Caco-2 (cell line): ENCODE results near the gene PARD3B. TPM values are rescaled to one million over a fixed set of nuclear protein-coding genes. Genes with fewer than 3 reads are reported as not detected.
A peak's percentile ranks its signal among the peaks of the same experiment; 100 is the strongest.

ENCODE experiments used
- BruUV-seq: library from RNA; stranded (reverse); fragments of 400-500 nt; replicated peaks from 2 replicates; lab custom pipeline; 2021; lab: Mats Ljungman, UMichigan
- CTCF ChIA-PET: fragments of 300-600 bp; sonication (Branson Sonifier 250); formaldehyde crosslinking; loops from one replicate; lab custom pipeline; 2022; ENCODE audit warnings: antibody characterized with exemption; lab: Charles Lee
- POLR2A ChIA-PET: fragments of 300-600 bp; sonication (Branson Sonifier 250); formaldehyde crosslinking; loops from one replicate; lab custom pipeline; 2022; ENCODE audit warnings: antibody characterized with exemption; lab: Charles Lee
- DNase-seq, 2 experiments: peaks; one replicate each; pipeline versions ENCODE4 v3.0.0 to v3.0.0-alpha.2; 2020 to 2022
- H3K27me3 ChIP-seq: replicated peaks from 2 replicates; pipeline ENCODE4 v1.6.0; 2011; ENCODE audit warnings: low read length; ENCODE audit not compliant: control insufficient read depth, insufficient read depth
- H3K36me3 ChIP-seq: 2 replicates; pipeline ENCODE4 v1.5.1; 2011; ENCODE audit warnings: low read length; ENCODE audit not compliant: control insufficient read depth, insufficient read depth
- H3K4me1 ChIP-seq: fragments of 250-450 bp; sonication (Bioruptor Pico); 2 replicates; pipeline ENCODE4 v1.5.1; 2020; ENCODE audit warnings: mild to moderate bottlenecking
- H3K4me3 ChIP-seq: 2 replicates; pipeline ENCODE4 v1.5.1; 2011; ENCODE audit warnings: low read depth, mild to moderate bottlenecking, control low read depth, low read length
- H3K9me3 ChIP-seq: fragments of 250-450 bp; sonication (Bioruptor Pico); 2 replicates; pipeline ENCODE4 v1.5.1; 2020; ENCODE audit warnings: mild to moderate bottlenecking, moderate library complexity
- H3K27ac Mint-ChIP-seq: one replicate; pipeline ENCODE4 v1.8.0; 2022; ENCODE audit warnings: mixed read lengths; ENCODE audit not compliant: unreplicated experiment
- H3K27me3 Mint-ChIP-seq: one replicate; pipeline ENCODE4 v1.8.0; 2022; ENCODE audit warnings: mixed read lengths; ENCODE audit not compliant: insufficient read depth, unreplicated experiment
- H3K36me3 Mint-ChIP-seq: one replicate; pipeline ENCODE4 v1.8.0; 2022; ENCODE audit warnings: mild to moderate bottlenecking, mixed read lengths; ENCODE audit not compliant: insufficient read depth, unreplicated experiment
- H3K4me1 Mint-ChIP-seq: one replicate; pipeline ENCODE4 v1.8.0; 2022; ENCODE audit warnings: low read depth, mixed read lengths; ENCODE audit not compliant: unreplicated experiment
- H3K4me3 Mint-ChIP-seq: one replicate; pipeline ENCODE4 v1.8.0; 2022; ENCODE audit warnings: mild to moderate bottlenecking, moderate library complexity, mixed read lengths; ENCODE audit not compliant: unreplicated experiment
- H3K9me3 Mint-ChIP-seq: one replicate; pipeline ENCODE4 v1.8.0; 2022; ENCODE audit warnings: mixed read lengths; ENCODE audit not compliant: unreplicated experiment
- intact Hi-C: fragments of 100-400 bp; cut with micrococcal nuclease; formaldehyde crosslinking; loops from one replicate; pipeline ENCODE4 v1.10.0; 2022; ENCODE audit not compliant: unreplicated experiment
- total RNA-seq: library from RNA; stranded (reverse); gene quantifications from 2 replicates; pipeline ENCODE4 v1.2.3, GENCODE V29; 2022
- TF ChIP-seq, protein P1 (sequence below), 2 experiments: fragments of 200-600 bp in 1 of 2; IDR thresholded peaks; 1 replicate in 1 of 2; 2 replicates in 1 of 2; pipeline versions ENCODE4 v1.5.1 to v1.8.0; 2011 to 2022; ENCODE audit warnings: antibody characterized with exemption in 1 of 2, control low read depth in 1 of 2, inconsistent platforms in 1 of 2, low read depth in 1 of 2, low read length in 1 of 2, mild to moderate bottlenecking in 1 of 2, moderate library complexity in 1 of 2; ENCODE audit not compliant: insufficient read depth in 1 of 2, severe bottlenecking in 1 of 2, unreplicated experiment in 1 of 2

PARD3B gene
- total RNA-seq, 1 experiment from 2014 or later: 68.9 TPM

DNA sequence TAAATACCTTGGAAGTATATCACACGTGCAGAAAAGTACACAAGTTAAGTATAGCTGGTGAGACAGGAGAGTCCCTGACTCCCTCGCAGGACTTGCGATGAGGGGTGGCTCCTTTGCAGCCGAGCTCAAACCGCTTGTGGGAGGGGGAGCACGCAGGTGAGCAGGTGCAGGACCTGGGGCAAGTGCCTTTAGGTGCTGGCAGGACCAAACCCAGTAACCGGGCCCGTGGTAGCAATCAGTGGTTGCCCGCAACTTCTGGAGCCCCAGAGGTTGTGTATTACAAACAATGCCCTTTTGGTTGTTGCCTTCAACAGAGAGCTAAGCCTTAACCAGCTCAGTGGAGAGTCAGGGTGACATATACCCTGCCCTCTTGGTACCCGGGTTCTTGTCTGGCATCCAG lies 132.8 kb downstream of the PARD3B start:
- no peak for DNase-seq
- Mint-ChIP-seq H3K9me3 (no peaks in the 10 kb centered on the region), H3K4me3 (no peak overlapping the region), H3K27ac (no peak overlapping the region), H3K27me3 (no peaks in the 10 kb centered on the region), H3K4me1 (peaks cover 31% of the 10 kb centered on the region), H3K36me3 (peaks cover 26% of the 10 kb centered on the region)
- H3K36me3 ChIP-seq: no peaks in the 10 kb centered on the region
- H3K4me3 ChIP-seq: no peak overlapping the region
- no peaks in the 10 kb centered on the region for H3K9me3 ChIP-seq
- BruUV-seq: no TSS peak
- no peaks in the 10 kb centered on the region for H3K27me3 ChIP-seq
- intact Hi-C loops: no loop called here
- ChIA-PET POLR2A (no interaction called here), CTCF (interaction anchor here (0.6 kb wide), 1 partner anchor 153 kb away, joined by 4 read pairs; no protein-coding TSS in a partner anchor)
- H3K4me1 ChIP-seq: peaks cover 33% of the 10 kb centered on the region
- TF ChIP-seq, protein P1, sequence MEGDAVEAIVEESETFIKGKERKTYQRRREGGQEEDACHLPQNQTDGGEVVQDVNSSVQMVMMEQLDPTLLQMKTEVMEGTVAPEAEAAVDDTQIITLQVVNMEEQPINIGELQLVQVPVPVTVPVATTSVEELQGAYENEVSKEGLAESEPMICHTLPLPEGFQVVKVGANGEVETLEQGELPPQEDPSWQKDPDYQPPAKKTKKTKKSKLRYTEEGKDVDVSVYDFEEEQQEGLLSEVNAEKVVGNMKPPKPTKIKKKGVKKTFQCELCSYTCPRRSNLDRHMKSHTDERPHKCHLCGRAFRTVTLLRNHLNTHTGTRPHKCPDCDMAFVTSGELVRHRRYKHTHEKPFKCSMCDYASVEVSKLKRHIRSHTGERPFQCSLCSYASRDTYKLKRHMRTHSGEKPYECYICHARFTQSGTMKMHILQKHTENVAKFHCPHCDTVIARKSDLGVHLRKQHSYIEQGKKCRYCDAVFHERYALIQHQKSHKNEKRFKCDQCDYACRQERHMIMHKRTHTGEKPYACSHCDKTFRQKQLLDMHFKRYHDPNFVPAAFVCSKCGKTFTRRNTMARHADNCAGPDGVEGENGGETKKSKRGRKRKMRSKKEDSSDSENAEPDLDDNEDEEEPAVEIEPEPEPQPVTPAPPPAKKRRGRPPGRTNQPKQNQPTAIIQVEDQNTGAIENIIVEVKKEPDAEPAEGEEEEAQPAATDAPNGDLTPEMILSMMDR (IDR thresholded peaks at IDR 0.05; ENCODE audit: insufficient read depth in 1 of 2, low read depth in 1 of 2, low read length in 1 of 2, severe bottlenecking in 1 of 2, unreplicated experiment in 1 of 2): no peak

DNA sequence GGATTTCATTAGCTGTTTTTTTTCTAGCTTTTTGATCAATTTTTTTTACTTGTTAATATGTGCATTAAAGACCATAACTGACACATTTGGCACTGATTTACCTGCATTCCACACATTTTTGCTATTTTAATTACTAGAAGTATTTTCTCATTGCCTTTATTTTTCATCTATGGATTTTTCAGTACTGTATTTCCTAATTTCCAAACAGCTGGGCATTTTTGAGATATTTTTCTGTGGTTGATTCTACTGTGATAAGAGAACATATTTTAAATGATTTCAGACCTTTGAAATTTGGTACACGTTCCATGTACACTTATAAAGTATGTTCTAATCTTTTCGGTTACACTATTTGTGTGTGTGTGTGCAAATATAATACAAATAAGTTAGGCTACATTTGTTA lies 135.3 kb downstream of the PARD3B start:
- Mint-ChIP-seq H3K9me3 (no peaks in the 10 kb centered on the region), H3K27me3 (no peaks in the 10 kb centered on the region), H3K4me1 (peaks cover 18% of the 10 kb centered on the region), H3K4me3 (no peak overlapping the region), H3K36me3 (peaks cover 13% of the 10 kb centered on the region), H3K27ac (peak overlapping the region; percentile 62)
- no peak for DNase-seq
- Histone ChIP-seq H3K4me1 (peaks cover 48% of the 10 kb centered on the region), H3K36me3 (no peaks in the 10 kb centered on the region), H3K4me3 (no peak overlapping the region), H3K27me3 (no peaks in the 10 kb centered on the region), H3K9me3 (no peaks in the 10 kb centered on the region)
- POLR2A ChIA-PET: no interaction called here
- BruUV-seq: no TSS peak
- intact Hi-C loops: no loop called here
- CTCF ChIA-PET: no interaction called here
- TF ChIP-seq, protein P1 (IDR thresholded peaks at IDR 0.05; ENCODE audit: insufficient read depth in 1 of 2, low read depth in 1 of 2, low read length in 1 of 2, severe bottlenecking in 1 of 2, unreplicated experiment in 1 of 2): no peak

DNA sequence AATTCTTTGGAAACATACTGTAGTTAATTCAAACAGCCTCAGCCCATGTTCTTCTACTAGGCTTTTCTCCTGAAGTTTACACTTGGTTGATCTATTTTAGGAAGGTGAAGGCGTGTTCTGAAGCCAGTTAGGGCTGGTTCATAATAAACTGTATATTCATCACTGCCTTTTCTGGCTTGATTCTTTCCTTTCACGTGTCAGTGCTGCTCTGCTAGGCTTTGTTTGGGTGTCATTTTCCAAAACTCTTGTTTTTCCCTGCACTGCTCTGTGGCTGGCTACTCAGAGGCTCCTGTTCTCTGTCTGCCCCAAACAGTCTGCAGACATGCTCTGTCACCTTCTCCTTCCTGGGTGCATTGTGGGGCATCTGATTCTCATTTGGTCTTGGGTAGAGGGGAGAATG lies 136.1 kb downstream of the PARD3B start:
- DNase-seq: no peak
- Mint-ChIP-seq H3K4me3 (no peak overlapping the region), H3K9me3 (no peaks in the 10 kb centered on the region), H3K4me1 (peaks cover 18% of the 10 kb centered on the region), H3K36me3 (peaks cover 13% of the 10 kb centered on the region), H3K27me3 (no peaks in the 10 kb centered on the region), H3K27ac (peak overlapping the region; percentile 62)
- H3K4me3 ChIP-seq: no peak overlapping the region
- intact Hi-C loops: no loop called here
- CTCF ChIA-PET: no interaction called here
- H3K36me3 ChIP-seq: no peaks in the 10 kb centered on the region
- POLR2A ChIA-PET: no interaction called here
- H3K27me3 ChIP-seq: no peaks in the 10 kb centered on the region
- TF ChIP-seq, protein P1 (IDR thresholded peaks at IDR 0.05; ENCODE audit: insufficient read depth in 1 of 2, low read depth in 1 of 2, low read length in 1 of 2, severe bottlenecking in 1 of 2, unreplicated experiment in 1 of 2): no peak
- H3K9me3 ChIP-seq: no peaks in the 10 kb centered on the region
- peaks cover 55% of the 10 kb centered on the region for H3K4me1 ChIP-seq
- BruUV-seq: no TSS peak
